Right lobe of liver (tissue), 6 donors: ENCODE results near the gene CDC123. TPM values are rescaled to one million over a fixed set of nuclear protein-coding genes. Genes with fewer than 3 reads are reported as not detected.

Experiments
- ATAC-seq, 4 donors: fragments of 200-7000 bp; cut with Tn5 transposase; one replicate each; pipeline ENCODE4 v1.9.1; 2020; ENCODE audit warnings: mild to moderate bottlenecking in 4 of 4, moderate library complexity in 4 of 4
- DNase-seq, 3 donors: peaks; one replicate each; pipeline ENCODE4 v3.0.0-alpha.2; 2020
- H3K27ac ChIP-seq, 3 donors: fragments of 200-600 bp; one replicate each; pipeline ENCODE4 v1.8.0; 2022
- H3K27me3 ChIP-seq, 2 donors: fragments of 200-600 bp; one replicate each; pipeline ENCODE4 v1.8.0; 2022
- H3K36me3 ChIP-seq, 4 donors: fragments of 200-600 bp; sonication (generic) in 1 of 4; one replicate each; pipeline versions ENCODE4 v1.5.1 to v1.8.0; 2017 to 2022; ENCODE audit warnings: control low read depth in 1 of 4
- H3K4me1 ChIP-seq, 4 donors: fragments of 200-600 bp; sonication (generic) in 1 of 4; one replicate each; pipeline versions ENCODE4 v1.5.1 to v1.8.0; 2017 to 2022; ENCODE audit warnings: control low read depth in 1 of 4
- H3K4me3 ChIP-seq, 3 donors: fragments of 200-600 bp; one replicate each; pipeline ENCODE4 v1.8.0; 2022
- H3K9me3 ChIP-seq, 4 donors: fragments of 200-600 bp; sonication (generic) in 1 of 4; one replicate each; pipeline versions ENCODE4 v1.5.1 to v1.8.0; 2017 to 2022; ENCODE audit warnings: control low read depth in 1 of 4
- POLR2A ChIP-seq: fragments of 450-650 bp; IDR thresholded peaks from one replicate; pipeline ENCODE4 v1.6.1; 2017; ENCODE audit warnings: antibody characterized with exemption, mild to moderate bottlenecking
- WGBS: methylation state at CpG from one replicate; pipeline ENCODE4 v1.1.6; 2018; ENCODE audit warnings: low coverage, low lambda C conversion rate; ENCODE audit not compliant: insufficient coverage; ENCODE audit errors: missing lambda C conversion rate; 5-methylcytosine and 5-hydroxymethylcytosine counted together
- intact Hi-C, 2 donors: fragments of 100-400 bp; cut with DNase I; formaldehyde crosslinking; loops; one replicate each; pipeline versions ENCODE4 v1.11.2 to v1.14.1; 2022
- long read RNA-seq: library from polyadenylated mRNA; unstranded; transcript quantifications from one replicate; pipeline ENCODE4 v2.0.0, GENCODE V29; 2019
- total RNA-seq, 6 experiments: library from RNA; depleted of rRNA in 2 of 6; stranded (reverse); fragments of >200 nt in 2 of 6; fragmentation: NEBNext Ultra II Directional in 3 of 6; extraction: Animal tissue kit (Norgen Biotek cat#: 25700) in 3 of 6; gene quantifications; one replicate each; pipeline versions ENCODE4 v1.1.0 to v1.2.4, GENCODE V29; 2016 to 2023
- TF ChIP-seq, protein P1 (sequence below), 4 donors: fragments of 200-600 bp in 3 of 4; fragments of 450-650 bp in 1 of 4; IDR thresholded peaks; one replicate each; pipeline versions ENCODE4 v1.5.1 to v1.8.0; 2016 to 2022; ENCODE audit warnings: antibody characterized with exemption in 4 of 4, mild to moderate bottlenecking in 2 of 4
- donor health status: DM: no; HTN: yes; CAD: no.
- donor health status: DM: no; HTN: no; CAD: no.
- donor health status: DM: no; HTN: no; CAD: no.
- donor health status: DM: no; HTN: yes; CAD: no.
- donor health status: DM: no; HTN: yes; CAD: no.

Gene CDC123
- 10 to 100 TPM; 29.5 to 46.3 (median 33.0) TPM for total RNA-seq
- long read RNA-seq, transcript CDC123-201 (13 exons, 1,542 nt), result major isoform, 7 of 8 reads
- long read RNA-seq, partial matches to known transcripts, result 0 of 8 reads
- long read RNA-seq, other reads (novel, unspliced or antisense), result 1 of 8 reads

DNA sequence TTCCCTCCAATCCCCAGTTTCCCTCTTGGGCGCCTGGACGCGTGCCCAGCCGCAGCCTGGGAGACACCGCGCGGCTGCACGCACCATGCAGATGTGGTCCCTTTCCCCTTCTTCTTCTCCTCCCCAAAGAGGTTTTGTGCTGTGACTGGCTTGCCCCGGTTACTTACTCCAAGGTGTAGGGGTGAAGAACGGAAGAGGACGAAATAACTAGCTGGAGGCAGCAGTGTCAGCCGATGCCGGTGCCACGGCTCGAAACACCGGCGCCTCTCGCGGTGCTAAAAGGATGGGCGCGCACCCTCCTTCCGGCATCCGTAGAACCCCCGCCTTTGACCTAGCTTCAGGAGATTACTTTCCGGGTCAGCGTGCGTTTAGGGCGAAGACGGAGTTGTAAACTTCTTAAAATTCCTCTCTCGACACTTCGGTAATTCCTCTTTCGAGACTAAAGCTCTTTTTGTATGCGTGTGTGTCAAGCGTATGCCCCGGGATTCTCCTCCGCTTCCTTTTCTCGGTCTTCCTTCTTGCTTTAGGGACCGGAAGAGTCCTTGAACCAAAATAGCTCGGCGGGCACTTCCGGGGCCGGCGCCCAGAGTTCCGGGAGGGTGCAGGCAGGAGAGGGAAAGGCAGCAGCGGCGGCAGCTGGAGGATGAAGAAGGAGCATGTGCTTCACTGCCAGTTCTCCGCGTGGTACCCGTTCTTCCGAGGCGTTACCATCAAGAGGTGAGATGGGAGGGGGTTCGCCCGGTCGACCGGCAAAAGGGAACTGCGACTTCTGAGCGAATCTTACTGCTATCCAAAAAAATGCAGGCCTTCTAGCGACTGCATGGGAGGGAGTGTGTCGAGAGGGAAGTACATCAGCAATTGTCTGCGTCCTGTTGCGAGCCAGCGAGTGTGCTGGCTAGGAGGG is at the start of gene CDC123, which contains the start of gene NUDT5:
Gene CDC123 (plus strand): TSS at position 586 of the 904 bp plus-strand sequence. CDS start 58 bp downstream, at position 644.
Gene NUDT5 (minus strand): TSS at position 289 of the 904 bp plus-strand sequence. CDS start 9,600 bp downstream, outside the sequence.
- H3K36me3 ChIP-seq, result peaks cover 0 to 17% (median under 1%) of the 10 kb centered on the region in 4 donors
- H3K27me3 ChIP-seq, result no peaks in the 10 kb centered on the region
- no peaks in the 10 kb centered on the region for H3K9me3 ChIP-seq
- H3K4me3 ChIP-seq, result peak within 1 kb of the TSS; percentile 74
- WGBS, result under 1% methylated on average over 58 of the region's 62 CpGs
- peaks cover 0 to 48% (median 9%) of the 10 kb centered on the region in 4 donors for H3K4me1 ChIP-seq
- peak; percentile 39 for TF ChIP-seq POLR2A
- TF ChIP-seq, protein P1, sequence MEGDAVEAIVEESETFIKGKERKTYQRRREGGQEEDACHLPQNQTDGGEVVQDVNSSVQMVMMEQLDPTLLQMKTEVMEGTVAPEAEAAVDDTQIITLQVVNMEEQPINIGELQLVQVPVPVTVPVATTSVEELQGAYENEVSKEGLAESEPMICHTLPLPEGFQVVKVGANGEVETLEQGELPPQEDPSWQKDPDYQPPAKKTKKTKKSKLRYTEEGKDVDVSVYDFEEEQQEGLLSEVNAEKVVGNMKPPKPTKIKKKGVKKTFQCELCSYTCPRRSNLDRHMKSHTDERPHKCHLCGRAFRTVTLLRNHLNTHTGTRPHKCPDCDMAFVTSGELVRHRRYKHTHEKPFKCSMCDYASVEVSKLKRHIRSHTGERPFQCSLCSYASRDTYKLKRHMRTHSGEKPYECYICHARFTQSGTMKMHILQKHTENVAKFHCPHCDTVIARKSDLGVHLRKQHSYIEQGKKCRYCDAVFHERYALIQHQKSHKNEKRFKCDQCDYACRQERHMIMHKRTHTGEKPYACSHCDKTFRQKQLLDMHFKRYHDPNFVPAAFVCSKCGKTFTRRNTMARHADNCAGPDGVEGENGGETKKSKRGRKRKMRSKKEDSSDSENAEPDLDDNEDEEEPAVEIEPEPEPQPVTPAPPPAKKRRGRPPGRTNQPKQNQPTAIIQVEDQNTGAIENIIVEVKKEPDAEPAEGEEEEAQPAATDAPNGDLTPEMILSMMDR (IDR thresholded peaks at IDR 0.05), result no peak
- peak within 1 kb of the TSS; percentile 77 to 91 (median 91) for H3K27ac ChIP-seq
- peak; percentile 79 to 88 (median 84) for ATAC-seq
- intact Hi-C loops, result no loop called here
- peak; percentile 87 to 92 (median 91) for DNase-seq

DNA sequence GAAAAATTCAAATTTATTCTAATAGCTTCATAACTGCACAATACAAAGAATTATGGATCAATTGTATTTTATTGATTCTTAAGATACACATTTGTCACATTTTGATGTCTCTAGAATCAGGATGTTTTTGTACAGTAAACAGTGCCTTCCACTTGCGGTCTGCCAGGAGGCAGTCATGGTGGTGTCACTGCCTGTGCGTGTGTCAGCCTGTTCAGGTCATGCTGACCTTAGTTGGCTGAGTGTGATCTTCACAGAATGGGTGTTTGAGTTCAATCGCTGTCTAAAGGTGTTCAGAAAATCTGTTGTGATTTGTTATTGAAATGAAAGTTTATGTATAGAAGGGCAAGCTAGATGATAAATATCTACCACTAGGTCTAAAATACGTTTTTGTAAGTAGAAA is 45.8 kb upstream of the CDC123 start:
- H3K9me3 ChIP-seq, result no peaks in the 10 kb centered on the region
- ATAC-seq (peak in 2 of 4 donors; percentile 93 to 97), DNase-seq (peak in 1 of 3 donors; percentile 48)
- intact Hi-C loops, result no loop called here
- WGBS, result 29% methylated on average over 4 of the region's 4 CpGs
- no peaks in the 10 kb centered on the region for H3K27me3 ChIP-seq
- TF ChIP-seq, protein P1 (IDR thresholded peaks at IDR 0.05), result no peak
- TF ChIP-seq POLR2A, result no peak
- no peak overlapping the region for H3K4me3 ChIP-seq
- peaks cover 0 to 13% (median 5%) of the 10 kb centered on the region in 4 donors for H3K4me1 ChIP-seq
- peaks cover 0 to 10% (median 0%) of the 10 kb centered on the region in 4 donors for H3K36me3 ChIP-seq
- no peak overlapping the region for H3K27ac ChIP-seq

- no peak for DNase-seq
- H3K4me1 ChIP-seq, result peaks cover 0 to 30% (median 9%) of the 10 kb centered on the region in 4 donors
- no peaks in the 10 kb centered on the region for H3K27me3 ChIP-seq
- WGBS, result 91% methylated on average over 6 of the region's 6 CpGs
- ATAC-seq, result no peak
- no peak overlapping the region for H3K27ac ChIP-seq
- H3K9me3 ChIP-seq, result no peaks in the 10 kb centered on the region
- intact Hi-C loops, result no loop called here
- H3K36me3 ChIP-seq, result peaks cover 0 to 4% (median 1%) of the 10 kb centered on the region in 4 donors
- H3K4me3 ChIP-seq, result no peak overlapping the region
- TF ChIP-seq POLR2A, result no peak
- TF ChIP-seq, protein P1 (IDR thresholded peaks at IDR 0.05), result no peak
Observed at GRCh38 chr10:12154516-12154915, 41.5 kb upstream of the CDC123 start.

- Histone ChIP-seq H3K27ac (peak overlapping the region; percentile 70 to 82 (median 75)), H3K27me3 (no peaks in the 10 kb centered on the region), H3K9me3 (no peaks in the 10 kb centered on the region), H3K4me1 (peaks cover 0 to 26% (median 11%) of the 10 kb centered on the region in 4 donors), H3K4me3 (no peak overlapping the region), H3K36me3 (peaks cover 0 to 14% (median 4%) of the 10 kb centered on the region in 4 donors)
- peak; percentile 92 to 97 (median 94) for ATAC-seq
- peak; percentile 37 for TF ChIP-seq POLR2A
- TF ChIP-seq, protein P1 (IDR thresholded peaks at IDR 0.05), result peak in 1 of 4 donors; percentile 29
- intact Hi-C loops, result no loop called here
- WGBS, result 24% methylated on average over 14 of the region's 14 CpGs
- DNase-seq, result peak; percentile 35 to 84 (median 67)
Observed at GRCh38 chr10:12156367-12157123, 39.4 kb upstream of the CDC123 start.
